Endothelial cell (in vitro differentiated cells): Measurements from ENCODE around the gene CAPN8. TPM values are rescaled to one million over a fixed set of nuclear protein-coding genes. Genes with fewer than 3 reads are reported as not detected.

Experiments
- DNase-seq: peaks from one replicate; pipeline ENCODE4 v3.0.0; 2021; ENCODE audit warnings: low spot score
- H3K27ac Mint-ChIP-seq: one replicate; pipeline ENCODE4 v1.8.0; 2021; ENCODE audit warnings: mixed read lengths, inconsistent platforms; ENCODE audit not compliant: unreplicated experiment
- H3K27me3 Mint-ChIP-seq: one replicate; pipeline ENCODE4 v1.8.0; 2021; ENCODE audit warnings: mild to moderate bottlenecking, moderate library complexity, mixed read lengths, inconsistent platforms; ENCODE audit not compliant: unreplicated experiment
- H3K36me3 Mint-ChIP-seq: one replicate; pipeline ENCODE4 v1.8.0; 2021; ENCODE audit warnings: mild to moderate bottlenecking, low read depth, mixed read lengths, inconsistent platforms; ENCODE audit not compliant: unreplicated experiment
- H3K4me1 Mint-ChIP-seq: one replicate; pipeline ENCODE4 v1.8.0; 2021; ENCODE audit warnings: mild to moderate bottlenecking, mixed read lengths, inconsistent platforms; ENCODE audit not compliant: unreplicated experiment
- H3K4me3 Mint-ChIP-seq: one replicate; pipeline ENCODE4 v1.8.0; 2021; ENCODE audit warnings: mild to moderate bottlenecking, mixed read lengths, inconsistent platforms; ENCODE audit not compliant: unreplicated experiment
- H3K9me3 Mint-ChIP-seq: one replicate; pipeline ENCODE4 v1.8.0; 2021; ENCODE audit warnings: mixed read lengths, inconsistent platforms; ENCODE audit not compliant: unreplicated experiment
- CTCF ChIP-seq: fragments of 200-600 bp; sonication (generic); IDR thresholded peaks from one replicate; pipeline ENCODE4 v1.5.0; 2021; ENCODE audit warnings: antibody characterized with exemption; ENCODE audit not compliant: unreplicated experiment
- total RNA-seq: library from RNA; stranded (reverse); fragmentation: NEBNext Ultra II Directional; extraction: Animal tissue kit (Norgen Biotek cat#: 25700); gene quantifications from one replicate; pipeline ENCODE4 v1.2.1, GENCODE V29; 2021; ENCODE audit not compliant: unreplicated experiment

The CAPN8 gene
- total RNA-seq, 1 donor from 2014 or later, result 0.13 TPM

DNA sequence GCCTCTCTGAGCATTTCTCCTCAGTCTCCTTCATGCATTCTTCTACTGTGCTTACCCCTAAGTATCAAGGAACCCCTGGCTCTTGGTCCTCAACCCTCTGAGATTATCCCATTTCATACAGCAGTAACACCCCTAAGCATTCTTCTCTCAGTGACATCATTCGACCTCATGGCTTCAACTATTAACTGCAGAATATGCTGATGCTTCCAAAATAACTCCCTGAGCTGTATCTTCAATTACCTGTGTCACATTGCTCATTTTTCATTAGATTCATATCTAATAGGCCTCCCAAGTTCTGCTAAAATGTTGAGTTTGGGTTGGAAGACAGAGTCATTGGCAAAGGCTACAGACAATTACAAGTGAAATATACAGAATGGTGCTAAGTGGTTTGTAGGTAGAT, 7.5 kb downstream of the CAPN8 start:
- no peaks in the 10 kb centered on the region for H3K36me3 Mint-ChIP-seq
- TF ChIP-seq CTCF, result no peak
- no peak overlapping the region for H3K4me3 Mint-ChIP-seq
- peaks cover 4% of the 10 kb centered on the region for H3K27me3 Mint-ChIP-seq
- H3K9me3 Mint-ChIP-seq, result no peaks in the 10 kb centered on the region
- no peak overlapping the region for H3K27ac Mint-ChIP-seq
- H3K4me1 Mint-ChIP-seq, result no peaks in the 10 kb centered on the region
- no peak for DNase-seq

DNA sequence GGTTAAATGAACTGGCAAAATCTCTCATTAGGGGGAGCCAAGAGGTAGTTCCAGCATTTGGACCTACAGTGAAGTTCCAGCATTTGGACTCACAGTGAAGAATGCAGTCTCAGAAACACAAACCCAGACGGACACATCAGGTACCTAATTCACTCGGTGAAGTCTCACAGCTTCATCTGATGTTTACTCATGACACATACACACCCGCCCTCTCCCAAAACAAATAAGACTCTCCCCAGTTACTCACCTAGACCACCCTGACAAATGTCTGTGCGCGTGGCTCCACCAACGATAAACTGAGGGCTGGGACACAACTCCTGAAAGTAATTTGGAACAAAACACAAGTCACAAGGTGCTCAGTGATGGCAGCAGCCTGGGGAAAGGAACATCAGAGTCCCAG, 11.4 kb downstream of the CAPN8 start:
- no peak overlapping the region for H3K4me3 Mint-ChIP-seq
- TF ChIP-seq CTCF, result no peak
- no peaks in the 10 kb centered on the region for H3K36me3 Mint-ChIP-seq
- no peak overlapping the region for H3K27ac Mint-ChIP-seq
- H3K9me3 Mint-ChIP-seq, result no peaks in the 10 kb centered on the region
- DNase-seq, result no peak
- H3K4me1 Mint-ChIP-seq, result peaks cover 14% of the 10 kb centered on the region
- peaks cover 3% of the 10 kb centered on the region for H3K27me3 Mint-ChIP-seq

DNA sequence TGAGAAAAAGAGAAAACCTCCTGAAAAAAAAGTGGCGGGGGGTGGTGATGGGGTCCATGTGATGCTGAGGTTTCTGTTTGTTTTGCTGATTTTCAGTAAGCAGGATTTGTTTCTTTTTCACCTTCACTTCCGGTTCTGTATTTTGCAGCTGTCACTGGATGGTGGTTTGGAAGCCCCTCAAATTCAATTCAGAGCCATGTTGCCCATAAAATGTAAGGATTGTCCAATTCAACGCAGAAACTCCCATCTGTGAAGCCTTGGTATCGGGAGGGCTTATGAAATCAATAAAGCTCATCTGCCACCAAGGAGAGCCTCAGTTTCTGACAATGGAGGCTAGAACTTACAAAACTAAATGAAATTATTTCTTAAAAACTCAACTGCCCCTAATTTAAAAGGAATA, 12.1 kb downstream of the CAPN8 start:
- Mint-ChIP-seq H3K27ac (no peak overlapping the region), H3K4me1 (peaks cover 14% of the 10 kb centered on the region), H3K36me3 (no peaks in the 10 kb centered on the region), H3K4me3 (no peak overlapping the region), H3K27me3 (peaks cover 5% of the 10 kb centered on the region), H3K9me3 (no peaks in the 10 kb centered on the region)
- no peak for DNase-seq
- no peak for TF ChIP-seq CTCF

DNA sequence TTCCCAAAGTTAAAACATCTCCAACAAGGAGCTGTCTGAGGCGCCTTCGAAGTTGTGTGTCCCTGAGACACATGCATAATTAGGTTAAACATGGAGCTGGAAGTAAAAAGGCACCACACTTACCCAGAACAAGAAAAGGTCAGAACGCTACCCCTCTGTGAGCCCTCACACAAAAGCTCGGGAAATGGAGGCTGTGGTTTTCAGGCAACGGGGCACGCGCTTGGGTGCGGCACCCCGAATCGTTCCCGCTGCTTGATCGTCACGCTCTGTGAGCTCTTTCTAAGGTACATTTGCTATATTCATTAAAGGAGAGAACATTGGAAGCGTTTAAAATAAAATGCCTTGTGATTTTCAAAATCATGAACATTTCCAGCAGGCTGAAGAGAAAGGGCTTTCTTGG, 12.5 kb downstream of the CAPN8 start:
- Mint-ChIP-seq H3K4me3 (no peak overlapping the region), H3K27ac (no peak overlapping the region), H3K9me3 (no peaks in the 10 kb centered on the region), H3K4me1 (peaks cover 14% of the 10 kb centered on the region), H3K36me3 (no peaks in the 10 kb centered on the region), H3K27me3 (peaks cover 5% of the 10 kb centered on the region)
- no peak for DNase-seq
- no peak for TF ChIP-seq CTCF

DNA sequence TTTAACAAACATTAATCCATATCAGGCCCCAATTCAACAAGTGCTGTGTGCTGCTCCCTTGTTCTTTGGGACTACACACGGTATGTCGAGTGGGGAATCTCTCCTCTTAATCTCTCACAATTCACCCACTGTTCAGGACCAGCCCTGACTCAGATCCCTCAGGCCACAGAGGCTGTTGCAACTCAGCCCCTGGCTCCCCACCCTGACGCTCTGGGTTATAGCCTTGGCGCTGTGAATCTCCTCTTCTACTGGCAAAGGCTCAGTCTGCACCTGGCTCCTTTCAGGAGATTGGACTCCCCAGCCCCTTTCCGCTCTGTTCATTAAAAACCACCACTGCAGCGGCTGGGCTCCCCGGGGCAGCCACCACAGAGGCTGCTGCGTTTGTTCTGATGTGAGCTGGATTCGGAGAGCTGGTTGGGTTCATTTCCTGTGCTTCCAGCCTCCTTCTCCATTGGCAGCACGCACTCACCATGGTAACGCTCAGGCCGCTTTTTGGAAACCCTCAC, 13.0 kb downstream of the CAPN8 start:
- no peak overlapping the region for H3K27ac Mint-ChIP-seq

More for the DNA sequence above, 13.0 kb downstream of the CAPN8 start:
- peaks cover 14% of the 10 kb centered on the region for H3K4me1 Mint-ChIP-seq
- no peaks in the 10 kb centered on the region for H3K9me3 Mint-ChIP-seq
- peaks cover 5% of the 10 kb centered on the region for H3K27me3 Mint-ChIP-seq
- DNase-seq, result no peak
- no peak for TF ChIP-seq CTCF
- H3K36me3 Mint-ChIP-seq, result no peaks in the 10 kb centered on the region
- no peak overlapping the region for H3K4me3 Mint-ChIP-seq
